Measurements from ENCODE around the gene ATF3. TPM values are rescaled to one million over a fixed set of nuclear protein-coding genes. Genes with fewer than 3 reads are reported as not detected.
"Not testable (repeated sequence)": the region's sequence is repeated elsewhere in the genome, so short reads cannot be mapped to it uniquely, and the experiment has no call there.

ATF3 gene
- polyA plus RNA-seq, 1 donor from 2014 or later: 0.73 TPM

DNA sequence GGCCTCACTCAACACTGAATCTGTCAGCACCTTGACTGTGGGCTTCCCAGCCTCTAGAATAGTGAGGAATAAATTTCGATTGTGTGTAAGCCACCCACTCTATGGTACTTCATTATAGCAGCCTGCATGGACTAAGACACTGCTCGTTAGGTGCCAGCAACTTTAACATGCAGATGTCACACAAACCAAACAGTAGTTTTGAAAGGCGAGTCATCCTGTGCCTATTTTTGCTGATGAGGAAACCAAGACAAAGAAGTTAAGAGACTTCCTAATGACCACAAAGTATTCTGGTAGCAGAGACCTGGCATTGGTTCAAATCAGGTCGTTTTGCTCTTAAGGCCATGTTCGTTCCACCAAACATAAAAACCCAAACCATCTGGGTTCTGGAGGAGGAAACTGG is 48.2 kb downstream of the ATF3 start:
- Mint-ChIP-seq H3K9me3 (no peaks in the 10 kb centered on the region), H3K36me3 (no peaks in the 10 kb centered on the region), H3K4me1 (no peaks in the 10 kb centered on the region), H3K4me3 (no peak overlapping the region), H3K27ac (no peak overlapping the region), H3K27me3 (peaks cover 17% of the 10 kb centered on the region)

DNA sequence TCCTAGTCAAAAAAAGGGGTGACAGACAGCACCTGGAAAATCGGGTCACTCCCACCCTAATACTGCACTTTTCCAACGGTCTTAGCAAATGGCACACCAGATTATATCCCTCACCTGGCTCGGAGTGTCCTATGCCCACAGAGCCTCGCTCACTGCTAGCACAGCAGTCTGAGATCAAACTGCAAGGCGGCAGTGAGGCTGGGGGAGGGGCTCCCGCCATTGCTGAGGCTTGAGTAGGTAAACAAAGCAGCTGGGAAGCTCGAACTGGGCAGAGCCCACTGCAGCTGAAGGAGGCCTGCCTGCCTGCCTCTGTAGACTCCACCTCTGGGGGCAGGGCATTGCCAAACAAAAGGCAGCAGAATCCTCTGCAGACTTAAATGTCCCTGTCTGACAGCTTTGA is 49.7 kb downstream of the ATF3 start:
- not testable (repeated sequence) for H3K9me3 Mint-ChIP-seq, H3K4me1 Mint-ChIP-seq, H3K27ac Mint-ChIP-seq, H3K4me3 Mint-ChIP-seq, H3K36me3 Mint-ChIP-seq
- peaks cover 17% of the 10 kb centered on the region for H3K27me3 Mint-ChIP-seq

DNA sequence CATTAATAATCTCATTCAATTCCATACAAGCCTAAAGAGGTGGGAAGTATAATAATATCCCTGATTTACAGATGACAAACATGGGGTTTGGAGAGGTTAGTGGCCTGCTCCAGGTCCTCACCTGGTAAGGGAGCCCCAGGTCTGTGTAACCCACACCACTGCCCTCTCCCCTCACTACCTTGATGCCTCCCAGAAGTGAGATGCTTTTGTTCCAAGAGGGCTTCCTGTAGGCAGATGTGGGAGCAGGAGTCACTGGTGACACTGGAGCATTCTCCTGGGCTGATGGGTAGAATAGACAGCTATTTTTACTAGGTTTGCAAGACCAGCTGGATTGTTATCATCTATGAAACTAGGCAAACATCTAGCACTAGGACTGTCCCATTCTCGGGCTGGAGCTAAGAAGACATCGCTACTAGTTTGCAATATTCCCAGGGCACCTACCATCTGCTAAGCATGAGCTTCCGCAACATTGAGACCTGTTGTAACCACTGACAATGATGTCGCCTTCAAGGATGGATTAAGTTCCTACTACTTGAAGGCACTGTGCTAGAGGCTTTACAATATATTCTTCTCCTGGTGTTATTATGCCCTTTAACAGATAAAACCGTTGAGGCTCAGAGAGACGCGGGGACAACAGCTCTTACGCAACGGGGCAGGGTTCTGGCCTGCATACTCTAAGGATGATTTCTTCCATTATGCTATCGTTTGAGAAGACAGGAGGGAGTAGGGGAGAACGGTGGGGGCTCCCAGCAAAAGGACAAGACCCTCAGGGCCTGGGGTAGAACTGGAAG is 56.0 kb downstream of the ATF3 start:
- no peak overlapping the region for H3K27ac Mint-ChIP-seq
- no peaks in the 10 kb centered on the region for H3K9me3 Mint-ChIP-seq
- H3K4me1 Mint-ChIP-seq: peaks cover 9 to 11% (median 10%) of the 10 kb centered on the region in 3 donors
- no peaks in the 10 kb centered on the region for H3K36me3 Mint-ChIP-seq
- peaks cover 2% of the 10 kb centered on the region for H3K27me3 Mint-ChIP-seq
- H3K4me3 Mint-ChIP-seq: peak overlapping the region in 2 of 4 donors; percentile 11 to 87

DNA sequence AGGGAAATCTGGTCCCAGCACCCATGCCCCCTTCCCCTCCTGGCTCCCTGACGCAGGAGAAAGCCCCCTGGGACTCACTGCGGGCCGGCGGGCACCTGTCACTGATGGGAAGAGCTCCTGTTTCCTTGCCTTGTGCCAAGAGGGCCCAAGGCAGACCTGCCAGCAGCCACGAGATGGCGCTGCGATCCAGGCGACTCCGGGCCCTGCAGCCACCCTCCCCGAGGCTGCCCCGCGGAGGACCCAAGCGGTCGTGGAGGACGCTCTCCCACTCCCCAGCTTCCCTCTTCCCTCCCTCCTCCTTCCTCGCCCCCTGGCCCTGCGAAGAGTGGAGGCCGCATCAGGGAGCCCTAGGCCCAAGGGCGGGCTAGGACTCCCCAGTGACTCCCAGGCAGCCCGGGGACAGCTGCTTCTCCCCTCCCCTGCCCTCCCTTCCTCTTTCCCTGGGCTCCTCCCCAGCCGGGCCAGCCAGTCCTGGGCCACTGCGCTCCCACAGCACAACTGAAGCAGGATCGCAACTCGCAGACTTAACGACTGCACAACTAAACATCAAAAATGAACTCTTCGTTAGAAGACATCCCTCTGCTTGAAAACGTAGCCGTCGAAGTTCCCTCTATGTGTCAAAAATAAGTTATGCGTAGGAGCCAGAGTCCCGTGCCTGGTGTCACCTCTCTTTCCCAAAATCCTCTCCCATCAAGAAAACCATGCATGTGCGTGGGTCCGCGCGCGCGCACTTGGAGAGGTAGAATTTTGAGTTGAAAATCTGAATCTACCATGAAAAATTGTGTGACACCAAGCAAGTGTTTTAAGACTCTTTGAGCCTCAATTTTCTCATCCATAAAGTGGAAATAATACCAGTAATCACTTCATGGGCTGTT is 56.9 kb downstream of the ATF3 start:
- Mint-ChIP-seq H3K9me3 (no peaks in the 10 kb centered on the region), H3K36me3 (no peaks in the 10 kb centered on the region), H3K27me3 (no peaks in the 10 kb centered on the region), H3K4me1 (peaks cover 10 to 14% (median 11%) of the 10 kb centered on the region in 3 donors), H3K4me3 (peak overlapping the region; percentile 32 to 87 (median 53)), H3K27ac (no peak overlapping the region)

DNA sequence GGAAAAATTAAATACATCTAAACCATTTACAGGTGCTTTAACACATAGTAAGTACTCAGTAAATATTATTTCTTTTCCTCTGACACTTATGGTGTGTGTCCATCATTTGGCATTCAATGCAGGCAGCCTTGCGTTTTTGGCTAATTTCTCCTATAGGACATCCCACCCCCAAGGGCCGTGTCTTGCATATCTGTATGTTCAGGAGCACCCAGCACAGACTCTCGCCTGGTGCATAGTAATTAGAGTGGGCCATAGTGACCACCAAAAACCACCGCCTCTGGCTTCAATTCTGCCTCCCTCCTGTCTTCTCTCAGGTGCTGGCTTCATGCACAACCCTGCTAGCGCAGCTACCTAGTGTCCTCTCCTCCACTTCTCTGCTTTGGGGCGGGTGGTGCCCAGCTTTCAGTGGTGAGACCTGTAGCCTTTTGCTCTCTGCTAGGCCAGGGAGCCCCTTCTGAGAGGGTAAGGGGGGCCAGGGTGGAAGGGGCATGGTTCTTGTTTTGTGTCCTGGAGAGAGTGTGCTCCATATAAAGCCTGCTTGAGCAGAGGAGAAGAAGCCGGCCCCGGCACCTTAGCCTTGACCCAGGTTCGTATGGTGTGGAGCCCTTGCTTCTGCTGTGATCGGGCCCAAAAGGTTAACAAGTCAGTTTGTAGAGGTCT is 57.7 kb downstream of the ATF3 start:
- Mint-ChIP-seq H3K4me1 (peaks cover 15 to 18% (median 15%) of the 10 kb centered on the region in 3 donors), H3K27ac (no peak overlapping the region), H3K9me3 (no peaks in the 10 kb centered on the region), H3K36me3 (no peaks in the 10 kb centered on the region), H3K27me3 (no peaks in the 10 kb centered on the region), H3K4me3 (peak overlapping the region in 1 of 4 donors; percentile 87)

DNA sequence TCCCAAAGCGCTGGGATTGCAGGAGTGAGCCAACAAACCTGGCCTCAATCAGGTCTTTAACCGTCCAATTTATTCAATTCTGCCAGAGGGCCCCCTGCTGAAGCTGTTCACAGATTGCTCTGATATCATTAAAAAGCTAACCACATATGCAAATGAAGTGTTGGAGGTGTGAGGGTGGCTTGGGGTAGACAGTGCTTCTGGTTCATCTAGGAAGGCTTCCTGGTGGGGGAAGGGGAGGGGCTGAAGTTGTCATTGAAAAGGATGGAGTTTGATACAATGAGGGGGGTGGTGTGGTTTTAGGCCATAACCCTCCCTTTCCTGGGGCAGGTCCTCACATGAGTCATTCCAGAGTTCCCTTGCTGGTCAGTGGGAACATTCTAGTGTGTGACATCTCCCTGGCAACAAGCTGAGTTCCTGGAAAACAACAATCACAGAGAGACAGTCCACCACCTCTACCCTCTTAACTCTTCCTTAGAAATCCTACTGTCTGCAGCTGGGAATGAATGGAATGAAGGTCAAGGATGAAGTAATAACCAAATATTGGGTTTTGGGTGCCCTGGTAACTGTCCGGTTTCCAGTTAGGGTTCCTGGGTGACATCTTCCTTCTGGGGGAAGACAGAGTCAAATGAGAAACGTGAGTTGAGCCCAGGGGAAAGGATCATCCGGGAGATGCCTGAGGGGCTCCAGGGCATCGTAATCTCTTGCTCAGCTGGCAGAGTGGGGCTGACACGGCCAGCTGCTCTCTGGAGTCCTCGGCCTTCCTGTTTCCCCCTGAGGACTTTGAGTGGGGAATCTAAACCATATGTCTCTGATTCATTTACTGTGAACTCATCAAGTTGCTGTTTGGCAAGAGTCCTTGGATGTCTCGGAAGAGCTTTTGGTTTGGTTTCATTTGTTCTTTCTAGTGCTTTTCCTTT is 58.9 kb downstream of the ATF3 start:
- H3K4me1 Mint-ChIP-seq: peaks cover 19 to 24% (median 21%) of the 10 kb centered on the region in 3 donors
- H3K27me3 Mint-ChIP-seq: peaks cover 3% of the 10 kb centered on the region
- H3K27ac Mint-ChIP-seq: no peak overlapping the region
- peak overlapping the region in 2 of 4 donors; percentile 6 to 29 for H3K4me3 Mint-ChIP-seq
- no peaks in the 10 kb centered on the region for H3K9me3 Mint-ChIP-seq
- H3K36me3 Mint-ChIP-seq: no peaks in the 10 kb centered on the region

DNA sequence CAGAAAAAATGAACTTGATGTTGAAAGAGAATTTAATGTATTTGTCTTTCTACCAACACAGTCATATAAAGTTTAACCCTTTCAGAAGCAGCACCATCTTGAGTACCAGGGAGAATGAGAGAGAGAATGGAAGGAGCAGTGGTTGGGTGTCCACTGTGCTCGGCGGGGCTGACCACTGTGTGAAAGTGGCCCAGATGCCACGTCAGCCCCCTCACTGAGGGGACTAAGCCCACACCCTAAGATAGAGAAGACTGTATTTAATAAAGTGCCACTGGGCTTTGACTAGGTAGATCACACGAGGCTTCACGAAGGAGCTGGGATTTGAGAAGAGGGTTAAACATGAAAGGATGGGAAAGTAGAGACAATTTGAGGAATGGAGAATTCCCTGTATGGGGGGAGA is 59.9 kb downstream of the ATF3 start:
- H3K27ac Mint-ChIP-seq: no peak overlapping the region
- peaks cover 19 to 24% (median 21%) of the 10 kb centered on the region in 3 donors for H3K4me1 Mint-ChIP-seq
- peaks cover 3% of the 10 kb centered on the region for H3K27me3 Mint-ChIP-seq
- H3K4me3 Mint-ChIP-seq: no peak overlapping the region
- H3K36me3 Mint-ChIP-seq: no peaks in the 10 kb centered on the region
- no peaks in the 10 kb centered on the region for H3K9me3 Mint-ChIP-seq

DNA sequence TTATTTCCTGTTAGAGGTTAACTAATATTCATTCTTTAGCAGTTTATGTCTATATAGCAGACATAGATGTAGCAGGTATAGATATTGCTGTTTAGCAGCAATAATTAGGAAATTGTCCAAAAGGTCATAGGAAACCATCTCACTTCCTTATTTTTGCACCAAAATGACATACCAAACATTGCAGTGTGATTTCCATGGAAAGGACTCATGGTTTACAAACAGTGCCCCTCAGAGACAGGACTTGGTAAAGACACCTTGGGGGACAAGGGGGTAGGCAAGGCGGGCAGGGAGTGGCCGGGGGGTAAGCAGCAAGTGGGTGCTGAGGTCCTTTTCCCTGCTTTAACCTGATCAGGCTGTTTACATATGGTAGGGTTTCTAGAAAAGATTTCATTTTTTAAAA is 60.5 kb downstream of the ATF3 start:
- Mint-ChIP-seq H3K4me3 (no peak overlapping the region), H3K27me3 (peaks cover 3% of the 10 kb centered on the region), H3K27ac (no peak overlapping the region), H3K9me3 (no peaks in the 10 kb centered on the region), H3K4me1 (peaks cover 19 to 24% (median 21%) of the 10 kb centered on the region in 3 donors), H3K36me3 (no peaks in the 10 kb centered on the region)

DNA sequence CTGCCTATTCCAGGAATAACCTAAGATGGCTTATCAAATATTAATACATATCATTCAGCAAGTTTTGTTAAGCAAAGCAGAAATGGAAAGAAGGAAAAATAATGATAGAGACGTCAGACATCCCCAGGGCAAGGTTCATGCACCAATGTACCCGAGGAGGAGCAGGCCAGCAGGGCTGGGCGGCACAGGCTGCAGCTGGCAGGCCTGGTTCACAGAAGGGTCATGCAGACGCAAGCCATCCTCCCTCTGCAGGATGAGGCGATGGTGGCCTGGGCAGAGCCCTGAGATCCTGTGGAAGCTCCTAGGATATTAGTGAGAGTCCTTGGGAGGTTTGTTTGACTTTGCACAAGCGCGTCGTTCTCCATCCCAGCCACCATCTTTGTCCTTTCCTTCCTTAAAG is 61.0 kb downstream of the ATF3 start:
- no peak overlapping the region for H3K27ac Mint-ChIP-seq
- no peaks in the 10 kb centered on the region for H3K9me3 Mint-ChIP-seq
- H3K36me3 Mint-ChIP-seq: no peaks in the 10 kb centered on the region
- peaks cover 3% of the 10 kb centered on the region for H3K27me3 Mint-ChIP-seq
- H3K4me3 Mint-ChIP-seq: no peak overlapping the region
- peaks cover 19 to 24% (median 21%) of the 10 kb centered on the region in 3 donors for H3K4me1 Mint-ChIP-seq

DNA sequence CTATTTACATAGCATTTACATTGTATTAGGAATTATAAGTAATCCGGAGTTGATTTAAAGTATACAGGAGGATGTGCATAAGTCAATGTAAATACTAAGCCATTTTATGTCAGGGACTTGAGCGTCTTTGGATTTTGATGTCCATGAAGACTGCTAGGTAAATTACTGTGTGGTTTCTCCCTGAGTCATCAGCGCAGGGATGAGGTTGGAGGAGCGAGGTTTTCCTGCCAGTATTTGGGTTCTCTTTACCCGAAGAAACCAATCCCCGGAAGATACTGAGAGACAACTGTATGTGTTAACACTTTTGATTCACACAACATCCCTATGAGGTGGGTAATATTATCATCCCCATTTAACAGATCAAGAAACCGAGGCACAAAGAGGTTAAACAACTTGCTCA is 61.7 kb downstream of the ATF3 start:
- Mint-ChIP-seq H3K4me3 (no peak overlapping the region), H3K36me3 (no peaks in the 10 kb centered on the region), H3K4me1 (peaks cover 19 to 24% (median 21%) of the 10 kb centered on the region in 3 donors), H3K27ac (no peak overlapping the region), H3K27me3 (peaks cover 3% of the 10 kb centered on the region), H3K9me3 (no peaks in the 10 kb centered on the region)

Other genes with a start within 250 kb of the ATF3 start
- gene PACC1, start 193.9 kb upstream of the ATF3 start, polyA plus RNA-seq: 14.7 TPM
- gene NENF, start 175.8 kb upstream of the ATF3 start, polyA plus RNA-seq: 35.7 TPM
- gene BATF3, start 91.1 kb downstream of the ATF3 start, polyA plus RNA-seq: 0.80 TPM
- gene NSL1, start 183.0 kb downstream of the ATF3 start, polyA plus RNA-seq: 71.5 TPM
- gene TATDN3, start 183.1 kb downstream of the ATF3 start, polyA plus RNA-seq: 30.0 TPM
- gene SPATA45, start 238.9 kb downstream of the ATF3 start, polyA plus RNA-seq: 0.80 TPM
- gene FLVCR1, start 249.5 kb downstream of the ATF3 start, polyA plus RNA-seq: 3.4 TPM

All from IgD-negative memory B cell (primary cell).